Measurements from ENCODE around the gene EXOC4.

GRCh38 chr7:133275446-133276095, 22.7 kb downstream of the EXOC4 start:
- TF ChIP-seq CTCF (IDR thresholded peaks at IDR 0.05; ENCODE audit: control extremely low read depth in 1 of 3, insufficient read depth in 1 of 3, low read depth in 1 of 3, low read length in 3 of 3) (no peak), EGR1 (IDR thresholded peaks at IDR 0.05; ENCODE audit: borderline replicate concordance, low read depth, low read length) (no peak), MAX (IDR thresholded peaks at IDR 0.05) (no peak), RBBP5 (IDR thresholded peaks at IDR 0.05; ENCODE audit: borderline replicate concordance, low read depth, low read length) (no peak), POLR2A (IDR thresholded peaks at IDR 0.05; ENCODE audit: control extremely low read depth in 1 of 2, low read depth in 2 of 2, low read length in 2 of 2) (no peak), BRCA1 (IDR thresholded peaks at IDR 0.05; ENCODE audit: low read depth, low read length) (no peak), EP300 (IDR thresholded peaks at IDR 0.05; ENCODE audit: borderline replicate concordance in 1 of 2, low read depth in 2 of 2, low read length in 2 of 2) (no peak), PHF8 (conservative IDR thresholded peaks at IDR 0.05; ENCODE audit: low read depth, low read length) (no peak)
